IMR-90 (cell line): ENCODE results near the gene AURKA. TPM values are rescaled to one million over a fixed set of nuclear protein-coding genes. Genes with fewer than 3 reads are reported as not detected.

Experiments
- ATAC-seq: fragments of 200-7000 bp; cut with Tn5 transposase; 2 replicates; pipeline ENCODE4 v1.9.1; 2020; ENCODE audit warnings: low read depth, mild to moderate bottlenecking, moderate library complexity
- BruUV-seq: library from RNA; stranded (reverse); fragments of 400-500 nt; replicated peaks from 2 replicates; lab custom pipeline; 2021; lab: Mats Ljungman, UMichigan
- CTCF ChIA-PET: fragments of 300-600 bp; formaldehyde crosslinking; extraction: SDS; loops from one replicate; lab custom pipeline; 2021; ENCODE audit warnings: antibody characterized with exemption; lab: Yijun Ruan, JAX
- POLR2A ChIA-PET: fragments of 300-600 bp; sonication (Branson Sonifier 250); formaldehyde crosslinking; loops from one replicate; lab custom pipeline; 2022; ENCODE audit warnings: antibody characterized with exemption; ENCODE audit not compliant: unreplicated experiment; lab: Charles Lee
- DNase-seq: peaks from one replicate; pipeline ENCODE4 v3.0.0; 2013
- H2AFZ ChIP-seq: replicated peaks from 2 replicates; pipeline ENCODE3; 2013; ENCODE audit warnings: low read length, mild to moderate bottlenecking; ENCODE audit not compliant: poor library complexity
- H2AK5ac ChIP-seq: 2 replicates; pipeline ENCODE4 v1.6.1; 2013; ENCODE audit warnings: low read depth, low read length, inconsistent platforms
- H2AK9ac ChIP-seq: replicated peaks from 2 replicates; pipeline ENCODE3; 2013; ENCODE audit warnings: mild to moderate bottlenecking, low read depth, low read length, moderate library complexity; ENCODE audit not compliant: poor library complexity
- H2BK120ac ChIP-seq: 2 replicates; pipeline ENCODE4 v1.6.1; 2013; ENCODE audit warnings: low read depth, low read length, inconsistent platforms
- H2BK15ac ChIP-seq: 3 replicates; pipeline ENCODE4 v1.6.1; 2013; ENCODE audit warnings: low read depth, low read length, inconsistent platforms
- H2BK20ac ChIP-seq: 2 replicates; pipeline ENCODE4 v1.6.1; 2013; ENCODE audit warnings: low read depth, mild to moderate bottlenecking, inconsistent platforms, low read length, moderate library complexity
- H2BK5ac ChIP-seq: 2 replicates; pipeline ENCODE4 v1.6.1; 2013; ENCODE audit warnings: mild to moderate bottlenecking, low read depth, low read length, inconsistent platforms; ENCODE audit not compliant: poor library complexity, severe bottlenecking
- H3K14ac ChIP-seq: replicated peaks from 2 replicates; pipeline ENCODE4 v1.6.1; 2013; ENCODE audit warnings: low read depth, low read length, inconsistent platforms
- H3K18ac ChIP-seq: 2 replicates; pipeline ENCODE4 v1.6.1; 2013; ENCODE audit warnings: low read depth, low read length, control low read depth
- H3K23ac ChIP-seq: 2 replicates; pipeline ENCODE4 v1.6.1; 2013; ENCODE audit warnings: low read depth, low read length, inconsistent platforms
- H3K27ac ChIP-seq: 2 replicates; pipeline ENCODE4 v1.5.1; 2013; ENCODE audit warnings: mild to moderate bottlenecking, control low read depth, low read length; ENCODE audit not compliant: insufficient read depth
- H3K27me3 ChIP-seq: 2 replicates; pipeline ENCODE4 v1.6.1; 2013; ENCODE audit warnings: low read length; ENCODE audit not compliant: control insufficient read depth, insufficient read depth
- H3K36me3 ChIP-seq: 2 replicates; pipeline ENCODE4 v1.6.1; 2013; ENCODE audit warnings: low read length, mixed read lengths; ENCODE audit not compliant: control insufficient read depth, insufficient read depth
- H3K4ac ChIP-seq: 2 replicates; pipeline ENCODE4 v1.6.1; 2013; ENCODE audit warnings: low read depth, low read length, inconsistent platforms
- H3K4me1 ChIP-seq: 2 replicates; pipeline ENCODE4 v1.6.1; 2013; ENCODE audit warnings: low read length, mixed read lengths; ENCODE audit not compliant: control insufficient read depth, insufficient read depth
- H3K4me2 ChIP-seq: 2 replicates; pipeline ENCODE4 v1.6.1; 2013; ENCODE audit warnings: low read depth, mild to moderate bottlenecking, control low read depth, low read length, moderate library complexity
- H3K4me3 ChIP-seq: 2 replicates; pipeline ENCODE4 v1.5.1; 2013; ENCODE audit warnings: low read depth, mild to moderate bottlenecking, control low read depth, low read length, moderate library complexity; ENCODE audit not compliant: insufficient read depth
- H3K56ac ChIP-seq: 2 replicates; pipeline ENCODE4 v1.6.1; 2013; ENCODE audit warnings: low read length, inconsistent platforms; ENCODE audit not compliant: insufficient read depth; ENCODE audit errors: extremely low read depth
- H3K79me1 ChIP-seq, 2 experiments: 2 replicates each; pipeline ENCODE4 v1.6.1; 2013; ENCODE audit warnings: low read length in 2 of 2, inconsistent platforms in 1 of 2, low read depth in 1 of 2
- H3K9ac ChIP-seq: 2 replicates; pipeline ENCODE4 v1.6.1; 2013; ENCODE audit warnings: low read depth, low read length, control low read depth
- H3K9me1 ChIP-seq: 2 replicates; pipeline ENCODE4 v1.6.1; 2013; ENCODE audit warnings: low read length, inconsistent platforms; ENCODE audit not compliant: insufficient read depth
- H3K9me3 ChIP-seq: 2 replicates; pipeline ENCODE4 v1.6.1; 2013; ENCODE audit warnings: low read length; ENCODE audit not compliant: control insufficient read depth, insufficient read depth
- H4K20me1 ChIP-seq: 2 replicates; pipeline ENCODE4 v1.6.1; 2013; ENCODE audit warnings: low read length, inconsistent platforms; ENCODE audit not compliant: insufficient read depth
- H4K5ac ChIP-seq: 2 replicates; pipeline ENCODE4 v1.6.1; 2013; ENCODE audit warnings: mild to moderate bottlenecking, low read depth, low read length, control low read depth
- H4K8ac ChIP-seq, 2 experiments: 2 replicates each; pipeline ENCODE4 v1.6.1; 2013; ENCODE audit warnings: low read depth in 2 of 2, low read length in 2 of 2, control low read depth in 1 of 2, inconsistent platforms in 1 of 2
- H4K91ac ChIP-seq: 2 replicates; pipeline ENCODE4 v1.6.1; 2013; ENCODE audit warnings: low read depth, low read length, inconsistent platforms; ENCODE audit not compliant: insufficient read depth
- BHLHE40 ChIP-seq: fragments of 150-350 bp; IDR thresholded peaks from 2 replicates; pipeline ENCODE4 v1.6.1; 2016; ENCODE audit warnings: mild to moderate bottlenecking, low read depth, low read length
- CEBPB ChIP-seq: IDR thresholded peaks from 2 replicates; pipeline ENCODE4 v1.6.1; 2012; ENCODE audit warnings: low read depth, low read length, improper control_type of control experiment
- CHD1 ChIP-seq: IDR thresholded peaks from 2 replicates; pipeline ENCODE4 v1.6.1; 2012; ENCODE audit warnings: low read depth, low read length, improper control_type of control experiment
- CTCF ChIP-seq: conservative IDR thresholded peaks from 2 replicates; pipeline ENCODE4 v1.5.1; 2012; ENCODE audit warnings: mild to moderate bottlenecking, low read depth, low read length, improper control_type of control experiment
- FOS ChIP-seq: fragments of 150-350 bp; IDR thresholded peaks from 2 replicates; pipeline ENCODE4 v1.6.1; 2016; ENCODE audit warnings: low read depth, low read length
- MAFK ChIP-seq: IDR thresholded peaks from 2 replicates; pipeline ENCODE4 v1.6.1; 2012; ENCODE audit warnings: low read depth, low read length, improper control_type of control experiment
- MAZ ChIP-seq: IDR thresholded peaks from 2 replicates; pipeline ENCODE4 v1.6.1; 2012; ENCODE audit warnings: low read depth, mild to moderate bottlenecking, low read length, improper control_type of control experiment, moderate library complexity, borderline replicate concordance
- MXI1 ChIP-seq: IDR thresholded peaks from 2 replicates; pipeline ENCODE4 v1.6.1; 2012; ENCODE audit warnings: low read depth, mild to moderate bottlenecking, low read length, moderate library complexity, borderline replicate concordance
- NFE2L2 ChIP-seq: fragments of 150-350 bp; IDR thresholded peaks from 2 replicates; pipeline ENCODE4 v1.6.1; 2016; ENCODE audit warnings: low read depth, mild to moderate bottlenecking, low read length
- POLR2A ChIP-seq: IDR thresholded peaks from 2 replicates; pipeline ENCODE4 v1.6.1; 2012; ENCODE audit warnings: mild to moderate bottlenecking, low read depth, low read length
- RAD21 ChIP-seq: IDR thresholded peaks from 2 replicates; pipeline ENCODE4 v1.6.1; 2012; ENCODE audit warnings: low read length, improper control_type of control experiment
- RCOR1 ChIP-seq: IDR thresholded peaks from 2 replicates; pipeline ENCODE4 v1.6.1; 2012; ENCODE audit warnings: mild to moderate bottlenecking, low read length, improper control_type of control experiment; ENCODE audit not compliant: insufficient replicate concordance
- RFX5 ChIP-seq: IDR thresholded peaks from 2 replicates; pipeline ENCODE4 v1.8.0; 2012; ENCODE audit warnings: low read depth, mild to moderate bottlenecking, low read length, moderate library complexity
- whole genome bisulfite sequencing, 2 experiments: methylation state at CpG; one replicate each; pipeline versions ENCODE4 v1.1.5 to v1.1.7; 2013; ENCODE audit warnings: missing lambda C conversion rate in 2 of 2; ENCODE audit not compliant: insufficient read length in 1 of 2; ENCODE audit errors: extremely low coverage in 2 of 2; 5-methylcytosine and 5-hydroxymethylcytosine counted together
- dilution Hi-C: fragments of 300-500 bp; cut with HindIII; formaldehyde crosslinking; loops from one replicate; pipeline ENCODE4 v1.14.3; 2018; ENCODE audit warnings: low sequenced_read_pairs; ENCODE audit not compliant: unreplicated experiment
- in situ Hi-C: fragments of 300-500 bp; cut with MboI; formaldehyde crosslinking; loops from 3 replicates; pipeline ENCODE4 v1.14.3; 2019; ENCODE audit warnings: low sequenced_read_pairs, inconsistent platforms, mixed read lengths
- intact Hi-C: fragments of 100-400 bp; cut with micrococcal nuclease; formaldehyde crosslinking; loops from 2 replicates; pipeline ENCODE4 v1.10.0; 2022
- polyA plus RNA-seq, 3 experiments: library from polyadenylated mRNA; depleted of rRNA; stranded (reverse); fragments of >200 nt; gene quantifications; 2 replicates each; pipeline ENCODE4 v1.2.3, GENCODE V29; 2012; ENCODE audit warnings: low replicate concordance in 1 of 3
- total RNA-seq: library from RNA; depleted of rRNA; stranded (reverse); fragments of >200 nt; gene quantifications from 2 replicates; pipeline ENCODE4 v1.2.3, GENCODE V29; 2012
- TF ChIP-seq, protein P1 (sequence below): fragments of 150-350 bp; IDR thresholded peaks from 2 replicates; pipeline ENCODE4 v1.6.1; 2016; ENCODE audit warnings: low read depth, mild to moderate bottlenecking, low read length, moderate library complexity, borderline replicate concordance

Gene AURKA
- total and polyA plus RNA-seq, 2 of the 4 experiments (the other 2 are of a cell fraction) = 68.0 to 83.3 TPM

- Histone ChIP-seq H3K36me3 (peaks cover 18% of the 10 kb centered on the region), H3K23ac (peak overlapping the region; percentile 97), H3K18ac (peak overlapping the region; percentile 93), H3K4ac (peak overlapping the region; percentile 99), H3K4me1 (peaks cover 37% of the 10 kb centered on the region), H4K5ac (peak overlapping the region; percentile 77), H2AFZ (peak overlapping the region; percentile 46), H3K9me3 (no peaks in the 10 kb centered on the region), H2BK20ac (peak overlapping the region; percentile 98), H3K9me1 (peaks cover 32% of the 10 kb centered on the region), H3K4me2 (peak overlapping the region; percentile 55), H4K91ac (peak overlapping the region; percentile 98), H2BK15ac (peak overlapping the region; percentile 96), H2BK5ac (peak overlapping the region; percentile 96), H3K27me3 (no peaks in the 10 kb centered on the region), H3K14ac (peak overlapping the region; percentile 94), H4K20me1 (no peaks in the 10 kb centered on the region), H3K79me1 (peaks cover 34 to 62% of the 10 kb centered on the region in 2 experiments), H3K4me3 (no peak overlapping the region), H2AK5ac (peak overlapping the region; percentile 99), H4K8ac (peak overlapping the region; percentile 90 to 92), H3K56ac (peak overlapping the region; percentile 82), H3K27ac (peak overlapping the region; percentile 88), H3K9ac (peak overlapping the region; percentile 28; the same call in 1 of the 2 replicates), H2BK120ac (peak overlapping the region; percentile 99), H2AK9ac (peak overlapping the region; percentile 43)
- intact Hi-C loops (loop anchor here (1.0 kb wide), 1 partner anchor 24 kb away; no protein-coding TSS in a partner anchor), in situ Hi-C loops (no loop called here), dilution Hi-C loops (no loop called here)
- CTCF ChIA-PET = no interaction called here
- ATAC-seq (peak; percentile 74), DNase-seq (peak; percentile 97)
- POLR2A ChIA-PET = interaction anchor here (0.5 to 1.5 kb wide), 3 partner anchors 18 to 36 kb away, joined by 3 to 7 read pairs (median 5); no protein-coding TSS in a partner anchor
- no TSS peak for BruUV-seq
- 73% methylated on average over 3 of the region's 12 CpGs; no CpG with 5 or more reads in 1 of the 2 experiments for WGBS, 2 experiments
- peak; percentile 18; the same call in 1 of the 2 replicates for TF ChIP-seq CEBPB
- peak; percentile 57 for TF ChIP-seq POLR2A
- TF ChIP-seq, protein P1, sequence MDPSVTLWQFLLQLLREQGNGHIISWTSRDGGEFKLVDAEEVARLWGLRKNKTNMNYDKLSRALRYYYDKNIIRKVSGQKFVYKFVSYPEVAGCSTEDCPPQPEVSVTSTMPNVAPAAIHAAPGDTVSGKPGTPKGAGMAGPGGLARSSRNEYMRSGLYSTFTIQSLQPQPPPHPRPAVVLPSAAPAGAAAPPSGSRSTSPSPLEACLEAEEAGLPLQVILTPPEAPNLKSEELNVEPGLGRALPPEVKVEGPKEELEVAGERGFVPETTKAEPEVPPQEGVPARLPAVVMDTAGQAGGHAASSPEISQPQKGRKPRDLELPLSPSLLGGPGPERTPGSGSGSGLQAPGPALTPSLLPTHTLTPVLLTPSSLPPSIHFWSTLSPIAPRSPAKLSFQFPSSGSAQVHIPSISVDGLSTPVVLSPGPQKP = no peak
- peak; percentile 63; the same call in 1 of the 2 replicates for TF ChIP-seq NFE2L2
- 0 out of 2 replicates have a peak, but pooled peaks have one; percentile 29 for TF ChIP-seq CHD1
- TF ChIP-seq FOS = peak; percentile 66
- no peak for TF ChIP-seq MXI1
- TF ChIP-seq RAD21 = no peak
- no peak for TF ChIP-seq RFX5
- 0 out of 2 replicates have a peak, but pooled peaks have one; percentile 52 for TF ChIP-seq BHLHE40
- TF ChIP-seq RCOR1 = peak; percentile 59
- TF ChIP-seq CTCF = no peak
- peak; percentile 53 for TF ChIP-seq MAFK
- no peak for TF ChIP-seq MAZ
These were observed 23.1 kb upstream of the AURKA start for GRCh38 chr20:56414842-56415765.
